K562 (cell line): ENCODE results near the gene PRSS1. TPM values are rescaled to one million over a fixed set of nuclear protein-coding genes. Genes with fewer than 3 reads are reported as not detected.
A peak's percentile ranks its signal among the peaks of the same experiment; 100 is the strongest.
"Not testable (repeated sequence)": the region's sequence is repeated elsewhere in the genome, so short reads cannot be mapped to it uniquely, and the experiment has no call there.

Experiments
- ATAC-seq: fragments of 200-7000 bp; cut with Tn5 transposase; 3 replicates; pipeline ENCODE4 v1.9.1; 2020; ENCODE audit warnings: moderate library complexity
- BruUV-seq: library from RNA; stranded (reverse); fragments of 400-500 nt; replicated peaks from 2 replicates; lab custom pipeline; 2021; lab: Mats Ljungman, UMichigan
- CTCF ChIA-PET: fragments of 300-600 bp; formaldehyde crosslinking; extraction: SDS; loops from one replicate; lab custom pipeline; 2021; ENCODE audit warnings: low intra/inter-chr PET ratio; lab: Yijun Ruan, JAX
- POLR2A ChIA-PET: fragments of 300-600, 350-650 bp; sonication (Branson Sonifier 250); formaldehyde crosslinking; extraction: SDS; loops from one replicate; lab custom pipeline; 2021; ENCODE audit warnings: antibody characterized with exemption, inconsistent platforms; lab: Yijun Ruan, JAX
- DNase-seq, 4 experiments: peaks; one replicate each; pipeline versions ENCODE4 v3.0.0 to v3.0.0-alpha.2; 2011 to 2018; ENCODE audit warnings: low spot score in 3 of 4, mixed read lengths in 3 of 4; ENCODE audit errors: extremely low read depth in 1 of 4
- FAIRE-seq: peaks from 2 replicates; lab custom pipeline; 2011; peaks lifted over from hg19 to GRCh38; lab: Jason Lieb, UNC
- H2AFZ ChIP-seq: 2 replicates; pipeline ENCODE4 v1.6.0; 2011; ENCODE audit warnings: low read depth, low read length, control low read depth, inconsistent platforms
- H3K27ac ChIP-seq: fragments of 200-600 bp; 3 replicates; pipeline ENCODE4 v1.8.0; 2011; ENCODE audit warnings: low read depth, mild to moderate bottlenecking, control low read depth, inconsistent platforms, low read length, moderate library complexity, mixed read lengths; ENCODE audit errors: extremely low read depth
- H3K27me3 ChIP-seq, 2 experiments: fragments of 300-600 bp in 1 of 2; 2 replicates in 1 of 2; 3 replicates in 1 of 2; pipeline versions ENCODE4 v1.6.0 to v1.8.0; 2011; ENCODE audit warnings: inconsistent platforms in 2 of 2, low read length in 2 of 2, mild to moderate bottlenecking in 1 of 2, mixed read lengths in 1 of 2, moderate library complexity in 1 of 2; ENCODE audit not compliant: control insufficient read depth in 2 of 2, insufficient read depth in 2 of 2
- H3K36me3 ChIP-seq: fragments of 300-600 bp; 3 replicates; pipeline ENCODE4 v1.8.0; 2011; ENCODE audit warnings: mild to moderate bottlenecking, low read length, inconsistent platforms; ENCODE audit not compliant: control insufficient read depth, insufficient read depth
- H3K4me1 ChIP-seq, 2 experiments: fragments of 200-600 bp in 1 of 2; replicated peaks in 1 of 2; 2 replicates in 1 of 2; 3 replicates in 1 of 2; pipeline versions ENCODE4 v1.5.1 to v1.8.0; 2011; ENCODE audit warnings: inconsistent platforms in 2 of 2, low read length in 2 of 2, mild to moderate bottlenecking in 1 of 2, mixed read lengths in 1 of 2, moderate library complexity in 1 of 2; ENCODE audit not compliant: control insufficient read depth in 2 of 2, insufficient read depth in 2 of 2
- H3K4me2 ChIP-seq: 2 replicates; pipeline ENCODE4 v1.6.1; 2011; ENCODE audit warnings: low read length, control low read depth, inconsistent platforms, mixed read lengths; ENCODE audit not compliant: insufficient read depth
- H3K4me3 ChIP-seq: fragments of 200-600 bp; sonication (generic), shearing (Covaris generic); 2 replicates; pipeline ENCODE4 v1.5.1; 2016; ENCODE audit warnings: control low read depth, inconsistent platforms
- H3K79me2 ChIP-seq: fragments of 200-600 bp; 3 replicates; pipeline ENCODE4 v1.8.0; 2011; ENCODE audit warnings: low read length, inconsistent platforms; ENCODE audit not compliant: control insufficient read depth, insufficient read depth
- H3K9ac ChIP-seq, 2 experiments: 2 replicates each; pipeline versions ENCODE4 v1.6.0 to v1.6.1; 2011; ENCODE audit warnings: low read depth in 2 of 2, low read length in 2 of 2, control low read depth in 1 of 2, inconsistent platforms in 1 of 2, mild to moderate bottlenecking in 1 of 2, mixed read lengths in 1 of 2; ENCODE audit not compliant: insufficient read depth in 1 of 2
- H3K9me1 ChIP-seq: one replicate; pipeline ENCODE4 v1.6.0; 2011; ENCODE audit warnings: inconsistent platforms, mild to moderate bottlenecking, low read length, moderate library complexity; ENCODE audit not compliant: control insufficient read depth, insufficient read depth
- H3K9me3 ChIP-seq: replicated peaks from 2 replicates; pipeline ENCODE4 v1.5.1; 2011; ENCODE audit warnings: low read depth, low read length, inconsistent platforms; ENCODE audit not compliant: control insufficient read depth, insufficient read depth
- H4K20me1 ChIP-seq: replicated peaks from 2 replicates; pipeline ENCODE4 v1.6.1; 2011; ENCODE audit warnings: low read length, inconsistent platforms, mixed read lengths; ENCODE audit not compliant: control insufficient read depth, insufficient read depth
- ATF3 ChIP-seq, 2 experiments: fragments of 450-650 bp in 1 of 2; sonication (generic) in 1 of 2; formaldehyde crosslinking in 1 of 2; IDR thresholded peaks in 1 of 2; conservative IDR thresholded peaks in 1 of 2; 2 replicates each; pipeline versions ENCODE4 v1.6.1 to v1.8.1; 2016 to 2023; ENCODE audit warnings: mild to moderate bottlenecking in 2 of 2, moderate library complexity in 2 of 2, inconsistent platforms in 1 of 2, missing genetic modification reagents in 1 of 2
- ATF4 ChIP-seq: fragments of 450-650 bp; formaldehyde crosslinking; IDR thresholded peaks from 2 replicates; pipeline ENCODE4 v1.4.0; 2022; ENCODE audit warnings: mild to moderate bottlenecking, moderate library complexity
- CAMTA2 ChIP-seq: fragments of 250-450 bp; sonication (Bioruptor Pico); conservative IDR thresholded peaks from 2 replicates; pipeline ENCODE4 v1.5.1; 2022
- CBX8 ChIP-seq: fragments of 200-600 bp; sonication (generic); IDR thresholded peaks from 2 replicates; pipeline ENCODE4 v1.6.1; 2012; ENCODE audit warnings: borderline replicate concordance, mixed run types, low read depth, mild to moderate bottlenecking, moderate library complexity, mixed read lengths, low read length, control low read depth, inconsistent platforms; ENCODE audit not compliant: poor library complexity, severe bottlenecking; ENCODE audit errors: extremely low read depth
- CREB1 ChIP-seq, 2 experiments: sonication (generic) in 1 of 2; formaldehyde crosslinking in 1 of 2; IDR thresholded peaks; 2 replicates each; pipeline versions ENCODE4 v1.6.1 to v1.8.0; 2012 to 2022; ENCODE audit warnings: inconsistent platforms in 1 of 2, mild to moderate bottlenecking in 1 of 2, missing genetic modification reagents in 1 of 2, moderate library complexity in 1 of 2
- DEAF1 ChIP-seq: fragments of 450-650 bp; formaldehyde crosslinking; IDR thresholded peaks from 2 replicates; pipeline ENCODE4 v1.4.0; 2020; ENCODE audit warnings: mild to moderate bottlenecking, moderate library complexity
- FOSL1 ChIP-seq: fragments of 200-800 bp; sonication (Bioruptor generic); conservative IDR thresholded peaks from 2 replicates; pipeline ENCODE4 v1.6.1; 2016; ENCODE audit warnings: missing genetic modification characterization, missing compliant biosample characterization
- FUS ChIP-seq: fragments of 200-400 bp; formaldehyde crosslinking; optimal IDR thresholded peaks from 2 replicates; pipeline ENCODE3; 2017; ENCODE audit warnings: low read depth, low read length
- LCOR ChIP-seq: sonication (generic); formaldehyde crosslinking; IDR thresholded peaks from 2 replicates; pipeline ENCODE4 v1.8.0; 2022; ENCODE audit warnings: mild to moderate bottlenecking, missing genetic modification reagents
- SMARCA4 ChIP-seq: fragments of 450-650 bp; IDR thresholded peaks from 2 replicates; pipeline ENCODE4 v1.6.1; 2016
- TSC22D4 ChIP-seq: fragments of 450-650 bp; IDR thresholded peaks from 2 replicates; pipeline ENCODE4 v1.6.1; 2016; ENCODE audit warnings: missing genetic modification characterization, missing biosample characterization, control low read depth
- WGBS: fragments of 100-300 bp; shearing (Covaris generic); methylation state at CpG from one replicate; pipeline ENCODE4 v1.1.6; 2016; ENCODE audit warnings: low coverage, mixed read lengths; ENCODE audit not compliant: insufficient coverage; ENCODE audit errors: missing lambda C conversion rate; 5-methylcytosine and 5-hydroxymethylcytosine counted together
- in situ Hi-C: fragments of 300-500 bp; cut with MboI; formaldehyde crosslinking; loops from 4 replicates; pipeline ENCODE4 v1.15.0; 2018; ENCODE audit warnings: inconsistent platforms, mixed read lengths
- intact Hi-C: fragments of 100-400 bp; cut with micrococcal nuclease; formaldehyde crosslinking; loops from 2 replicates; pipeline ENCODE4 v1.14.2; 2022
- polyA plus RNA-seq, 8 experiments: library from polyadenylated mRNA; depleted of rRNA in 4 of 8; stranded (reverse) in 5 of 8; unstranded in 3 of 8; fragments of >200 nt; fragmentation: Nextera tagmentation in 2 of 8; fragmentation: Illumina TruSeq in 1 of 8; extraction: Ambion mirVana in 2 of 8; extraction: Trizol in 1 of 8; gene quantifications; 2 replicates each; pipeline versions ENCODE4 v1.2.1 to v1.2.3, GENCODE V29; 2011 to 2014; ENCODE audit warnings: inconsistent platforms in 1 of 8, missing spikeins in 1 of 8
- total RNA-seq, 7 experiments: library from RNA; depleted of rRNA in 6 of 7; stranded (reverse); fragments of >200 nt in 6 of 7; fragmentation: Illumina TruSeq in 2 of 7; extraction: Trizol in 2 of 7; gene quantifications; 2 replicates each; pipeline versions ENCODE4 v1.2.1 to v1.2.3, GENCODE V29; 2011 to 2021; ENCODE audit warnings: low replicate concordance in 1 of 7
- TF ChIP-seq, protein P1 (sequence below): sonication (generic); IDR thresholded peaks from 2 replicates; pipeline ENCODE4 v1.6.1; 2016
- TF ChIP-seq, protein P2 (sequence below): sonication (generic); formaldehyde crosslinking; IDR thresholded peaks from 2 replicates; pipeline ENCODE4 v1.8.0; 2022; ENCODE audit warnings: mild to moderate bottlenecking, low read depth, missing genetic modification reagents

The PRSS1 gene
- total and polyA plus RNA-seq, 9 of the 15 experiments (the other 6 are each of a cell fraction or from before 2014, with no cell fraction given): 0.07 to 6.6 (median 0.20) TPM; not detected in 6

DNA sequence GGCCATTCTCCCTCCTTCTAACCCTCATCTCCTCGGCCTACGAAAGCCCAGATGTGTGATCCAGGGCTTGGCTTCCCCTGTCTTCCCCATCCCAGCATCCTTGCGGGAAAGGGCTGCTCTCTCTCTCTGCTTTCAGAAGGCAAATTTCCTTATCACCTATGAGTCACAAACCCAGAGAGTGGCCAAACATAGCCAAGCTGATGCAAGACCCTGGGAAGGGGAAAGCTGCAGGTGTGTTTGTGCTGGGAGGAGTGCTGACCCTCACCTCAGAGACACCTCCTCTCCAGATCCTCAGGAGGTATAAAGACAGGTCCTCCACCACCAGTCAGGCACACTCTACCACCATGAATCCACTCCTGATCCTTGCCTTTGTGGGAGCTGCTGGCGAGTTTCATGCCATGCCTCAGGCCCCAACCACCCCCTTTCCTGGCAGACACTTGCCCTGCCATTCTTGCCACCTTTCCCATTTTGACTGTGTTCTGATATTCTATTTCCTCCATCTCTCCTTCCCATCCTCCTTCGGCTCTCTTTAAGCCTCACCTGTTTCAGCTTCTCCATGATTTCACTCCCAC is 10.9 kb downstream of the PRSS1 start (continued):
- TF ChIP-seq DEAF1 (CRISPR knock-in tag) (no peak), FOSL1 (tag) (peak; percentile 98), ATF4 (CRISPR knock-in tag) (0 out of 2 replicates have a peak, but pooled peaks have one; percentile 47), LCOR (CRISPR knock-in tag) (peak; percentile 96), ATF3 (IDR thresholded peaks at IDR 0.05) (peak; percentile 81), ATF3 (CRISPR knock-in tag; conservative IDR thresholded peaks at IDR 0.05) (no peak), FUS (no peak), CREB1 (IDR thresholded peaks at IDR 0.05) (no peak), CREB1 (CRISPR knock-in tag; IDR thresholded peaks at IDR 0.05) (peak; percentile 29; the same call in 1 of the 2 replicates), CBX8 (no peak), TSC22D4 (tag) (no peak), SMARCA4 (peak; percentile 38; the same call in 1 of the 2 replicates), CAMTA2 (CRISPR knock-in tag) (no peak)
- TF ChIP-seq, protein P1, sequence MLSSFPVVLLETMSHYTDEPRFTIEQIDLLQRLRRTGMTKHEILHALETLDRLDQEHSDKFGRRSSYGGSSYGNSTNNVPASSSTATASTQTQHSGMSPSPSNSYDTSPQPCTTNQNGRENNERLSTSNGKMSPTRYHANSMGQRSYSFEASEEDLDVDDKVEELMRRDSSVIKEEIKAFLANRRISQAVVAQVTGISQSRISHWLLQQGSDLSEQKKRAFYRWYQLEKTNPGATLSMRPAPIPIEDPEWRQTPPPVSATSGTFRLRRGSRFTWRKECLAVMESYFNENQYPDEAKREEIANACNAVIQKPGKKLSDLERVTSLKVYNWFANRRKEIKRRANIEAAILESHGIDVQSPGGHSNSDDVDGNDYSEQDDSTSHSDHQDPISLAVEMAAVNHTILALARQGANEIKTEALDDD: no peak
- TF ChIP-seq, protein P2, sequence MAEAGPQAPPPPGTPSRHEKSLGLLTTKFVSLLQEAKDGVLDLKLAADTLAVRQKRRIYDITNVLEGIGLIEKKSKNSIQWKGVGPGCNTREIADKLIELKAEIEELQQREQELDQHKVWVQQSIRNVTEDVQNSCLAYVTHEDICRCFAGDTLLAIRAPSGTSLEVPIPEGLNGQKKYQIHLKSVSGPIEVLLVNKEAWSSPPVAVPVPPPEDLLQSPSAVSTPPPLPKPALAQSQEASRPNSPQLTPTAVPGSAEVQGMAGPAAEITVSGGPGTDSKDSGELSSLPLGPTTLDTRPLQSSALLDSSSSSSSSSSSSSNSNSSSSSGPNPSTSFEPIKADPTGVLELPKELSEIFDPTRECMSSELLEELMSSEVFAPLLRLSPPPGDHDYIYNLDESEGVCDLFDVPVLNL (CRISPR knock-in tag): no peak
- TF ChIP-seq, all 486 proteins: peak for 14

DNA sequence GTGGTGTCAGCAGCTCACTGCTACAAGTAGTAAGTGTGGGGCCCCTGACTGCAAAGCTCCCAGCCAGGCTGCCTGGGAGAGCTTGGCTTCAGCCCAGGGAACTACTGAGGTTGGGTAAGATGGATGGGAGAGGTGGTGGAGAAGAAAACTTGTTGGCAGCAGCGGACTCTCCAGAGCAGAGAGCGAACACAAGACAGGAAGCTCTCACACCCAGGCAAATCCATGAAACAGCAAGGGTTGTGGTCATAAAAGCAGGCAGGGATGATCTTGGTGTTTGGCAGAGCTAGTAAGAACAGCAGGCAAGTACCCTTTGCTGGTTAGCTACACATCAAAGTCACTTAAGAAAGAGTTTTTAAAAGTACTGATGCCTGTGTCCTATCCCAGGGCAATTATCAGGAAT is 12.3 kb downstream of the PRSS1 start:
- H2AFZ ChIP-seq, H3K79me2 ChIP-seq, BruUV-seq, H3K27me3 ChIP-seq, H3K9ac ChIP-seq, CTCF ChIA-PET, DNase-seq, FAIRE-seq, H3K4me1 ChIP-seq, in situ Hi-C loops, H3K36me3 ChIP-seq, H4K20me1 ChIP-seq, H3K9me3 ChIP-seq, intact Hi-C loops, H3K27ac ChIP-seq, H3K4me3 ChIP-seq, H3K4me2 ChIP-seq, ATAC-seq, H3K9me1 ChIP-seq: not testable (repeated sequence)
- 4% methylated on average over 2 of the region's 2 CpGs for WGBS
- POLR2A ChIA-PET: interaction anchor here (1.3 kb wide), 1 partner anchor 9 kb away, joined by 4 read pairs; the partner anchor contains the start of gene PRSS2
